Kidney (tissue), 14 donors: ENCODE measurements around the gene DDX18. TPM values are rescaled to one million over a fixed set of nuclear protein-coding genes. Genes with fewer than 3 reads are reported as not detected.
"Not testable (repeated sequence)": the region's sequence is repeated elsewhere in the genome, so short reads cannot be mapped to it uniquely, and the experiment has no call there.

Source experiments
- DNase-seq, 5 donors: peaks; one replicate each; pipeline ENCODE4 v3.0.0-alpha.2; 2013 to 2020
- FAIRE-seq: peaks from 2 replicates; lab custom pipeline; 2012; peaks lifted over from hg19 to GRCh38; lab: Jason Lieb, UNC
- H3K27ac ChIP-seq, 2 donors: one replicate each; pipeline ENCODE4 v1.7.0; 2013; ENCODE audit warnings: low read depth in 2 of 2, low read length in 2 of 2, inconsistent platforms in 1 of 2
- H3K27me3 ChIP-seq: one replicate; pipeline ENCODE4 v1.7.1; 2013; ENCODE audit warnings: low read length, inconsistent platforms; ENCODE audit not compliant: control insufficient read depth, insufficient read depth
- H3K36me3 ChIP-seq, 3 donors: one replicate each; pipeline versions ENCODE4 v1.7.0 to v1.7.1; 2013; ENCODE audit warnings: low read length in 3 of 3, control low read depth in 1 of 3, inconsistent platforms in 1 of 3; ENCODE audit not compliant: insufficient read depth in 3 of 3, control insufficient read depth in 2 of 3
- H3K4me1 ChIP-seq, 3 donors: one replicate each; pipeline versions ENCODE4 v1.7.0 to v1.7.1; 2013; ENCODE audit warnings: low read length in 3 of 3, inconsistent platforms in 1 of 3, low read depth in 1 of 3; ENCODE audit not compliant: control insufficient read depth in 2 of 3, insufficient read depth in 2 of 3
- H3K4me3 ChIP-seq, 3 donors: one replicate each; pipeline versions ENCODE4 v1.7.0 to v1.8.1; 2013; ENCODE audit warnings: low read length in 3 of 3, control low read depth in 1 of 3, inconsistent platforms in 1 of 3
- H3K9ac ChIP-seq, 3 donors: one replicate each; pipeline versions ENCODE4 v1.7.0 to v1.7.1; 2013; ENCODE audit warnings: low read length in 3 of 3, control low read depth in 1 of 3, inconsistent platforms in 1 of 3
- H3K9me3 ChIP-seq, 3 donors: one replicate each; pipeline versions ENCODE4 v1.7.0 to v1.7.1; 2013; ENCODE audit warnings: low read length in 3 of 3, control low read depth in 1 of 3, inconsistent platforms in 1 of 3; ENCODE audit not compliant: control insufficient read depth in 2 of 3, insufficient read depth in 1 of 3
- intact Hi-C: fragments of 100-400 bp; cut with DNase I; formaldehyde crosslinking; loops from one replicate; pipeline ENCODE4 v1.11.1; 2022
- polyA plus RNA-seq: library from polyadenylated mRNA; stranded (reverse); fragments of 350-450 nt; fragmentation: Illumina TruSeq; extraction: RNeasy Lipid Tissue Mini Kit (QIAGEN cat#74804); gene quantifications from one replicate; pipeline ENCODE4 v1.2.3, GENCODE V29; 2014; ENCODE audit warnings: low read depth, low replicate concordance; ENCODE audit not compliant: insufficient read depth
- total RNA-seq: library from RNA; stranded (reverse); fragmentation: NEBNext Ultra II Directional; extraction: Animal tissue kit (Norgen Biotek cat#: 25700); gene quantifications from one replicate; pipeline ENCODE4 v1.2.1, GENCODE V29; 2021
- TF ChIP-seq, protein P1 (sequence below): IDR thresholded peaks from 3 replicates; pipeline ENCODE4 v1.5.1; 2012; ENCODE audit warnings: mild to moderate bottlenecking, moderate library complexity, borderline replicate concordance; ENCODE audit not compliant: insufficient read depth; ENCODE audit errors: extremely low read depth
- donor health status: control.
- donor health status: control.
- donor health status: control.
- donor health status: control.
- donor health status: control.
- donor health status: DM: yes; HTN: yes; CAD: no.
- donor health status: Normal renal cell carcinoma (clear cell type).

The DDX18 gene
- total and polyA plus RNA-seq, 2 donors from 2014 or later = 18.1 to 53.8 TPM

DNA sequence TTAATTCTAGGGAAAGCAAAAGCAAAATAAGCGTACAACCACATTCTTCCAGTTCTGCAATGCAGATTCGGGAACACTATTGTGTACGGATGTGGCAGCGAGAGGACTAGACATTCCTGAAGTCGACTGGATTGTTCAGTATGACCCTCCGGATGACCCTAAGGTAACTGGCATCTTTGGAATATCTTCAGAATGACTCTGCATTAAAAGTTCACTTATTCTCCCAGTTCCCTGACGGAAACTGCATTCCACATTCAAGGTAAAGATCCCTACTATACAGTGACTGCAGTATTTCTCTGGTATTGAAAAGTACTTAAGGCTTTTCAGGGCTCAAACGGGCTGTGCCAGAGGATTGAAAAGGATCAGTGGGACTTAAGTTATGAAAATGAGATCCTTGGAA lies 10.9 kb downstream of the DDX18 start:
- Histone ChIP-seq H3K9ac (no peak overlapping the region), H3K36me3 (peaks cover 17 to 82% (median 60%) of the 10 kb centered on the region in 3 donors), H3K4me3 (no peak overlapping the region), H3K9me3 (no peaks in the 10 kb centered on the region), H3K4me1 (no peaks in the 10 kb centered on the region), H3K27me3 (no peaks in the 10 kb centered on the region), H3K27ac (no peak overlapping the region)
- TF ChIP-seq, protein P1, sequence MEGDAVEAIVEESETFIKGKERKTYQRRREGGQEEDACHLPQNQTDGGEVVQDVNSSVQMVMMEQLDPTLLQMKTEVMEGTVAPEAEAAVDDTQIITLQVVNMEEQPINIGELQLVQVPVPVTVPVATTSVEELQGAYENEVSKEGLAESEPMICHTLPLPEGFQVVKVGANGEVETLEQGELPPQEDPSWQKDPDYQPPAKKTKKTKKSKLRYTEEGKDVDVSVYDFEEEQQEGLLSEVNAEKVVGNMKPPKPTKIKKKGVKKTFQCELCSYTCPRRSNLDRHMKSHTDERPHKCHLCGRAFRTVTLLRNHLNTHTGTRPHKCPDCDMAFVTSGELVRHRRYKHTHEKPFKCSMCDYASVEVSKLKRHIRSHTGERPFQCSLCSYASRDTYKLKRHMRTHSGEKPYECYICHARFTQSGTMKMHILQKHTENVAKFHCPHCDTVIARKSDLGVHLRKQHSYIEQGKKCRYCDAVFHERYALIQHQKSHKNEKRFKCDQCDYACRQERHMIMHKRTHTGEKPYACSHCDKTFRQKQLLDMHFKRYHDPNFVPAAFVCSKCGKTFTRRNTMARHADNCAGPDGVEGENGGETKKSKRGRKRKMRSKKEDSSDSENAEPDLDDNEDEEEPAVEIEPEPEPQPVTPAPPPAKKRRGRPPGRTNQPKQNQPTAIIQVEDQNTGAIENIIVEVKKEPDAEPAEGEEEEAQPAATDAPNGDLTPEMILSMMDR = no peak
- intact Hi-C loops = no loop called here
- no peak for FAIRE-seq
- DNase-seq = no peak

DNA sequence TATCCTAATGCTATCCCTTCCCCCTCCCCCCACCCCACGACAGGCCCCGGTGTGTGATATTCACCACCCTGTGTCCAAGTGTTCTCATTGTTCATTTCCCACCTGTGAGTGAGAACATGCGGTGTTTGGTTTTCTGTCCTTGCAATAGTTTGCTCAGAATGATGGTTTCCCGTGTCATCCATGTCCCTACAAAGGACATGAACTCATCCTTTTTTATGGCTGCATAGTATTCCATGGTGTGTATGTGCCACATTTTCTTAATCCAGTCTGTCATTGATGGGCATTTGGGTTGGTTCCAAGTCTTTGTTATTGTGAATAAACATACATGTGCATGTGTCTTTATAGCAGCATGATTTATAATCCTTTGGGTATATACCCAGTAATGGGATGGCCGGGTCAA lies 13.0 kb downstream of the DDX18 start:
- H3K9ac ChIP-seq, DNase-seq, H3K27me3 ChIP-seq, H3K4me1 ChIP-seq, H3K4me3 ChIP-seq, H3K27ac ChIP-seq, H3K9me3 ChIP-seq, intact Hi-C loops, FAIRE-seq: not testable (repeated sequence)
- peaks cover 13 to 65% (median 49%) of the 10 kb centered on the region in 3 donors for H3K36me3 ChIP-seq

DNA sequence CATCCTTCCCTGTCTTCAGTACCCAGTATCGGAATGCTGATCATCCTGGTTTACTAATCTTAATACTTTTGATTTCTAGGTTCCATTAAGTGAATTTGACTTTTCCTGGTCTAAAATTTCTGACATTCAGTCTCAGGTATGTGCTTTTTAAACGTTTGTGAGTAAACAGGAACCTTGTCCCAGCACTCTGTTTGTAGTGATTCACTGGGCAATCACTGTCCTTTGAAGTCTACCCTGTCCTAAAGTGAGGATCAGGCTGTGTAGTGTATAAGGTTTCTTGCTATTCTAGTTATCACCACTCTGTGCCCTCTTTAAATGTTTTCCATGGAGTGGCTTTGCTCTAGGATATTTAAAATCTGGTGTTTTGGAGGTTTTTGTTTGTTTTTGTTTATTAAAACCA lies 14.4 kb downstream of the DDX18 start:
- no peak for DNase-seq
- Histone ChIP-seq H3K27ac (no peak overlapping the region), H3K9me3 (no peaks in the 10 kb centered on the region), H3K27me3 (no peaks in the 10 kb centered on the region), H3K4me1 (no peaks in the 10 kb centered on the region), H3K4me3 (no peak overlapping the region), H3K9ac (no peak overlapping the region), H3K36me3 (peaks cover 13 to 57% (median 47%) of the 10 kb centered on the region in 3 donors)
- TF ChIP-seq, protein P1 = no peak
- intact Hi-C loops = no loop called here
- FAIRE-seq = no peak

DNA sequence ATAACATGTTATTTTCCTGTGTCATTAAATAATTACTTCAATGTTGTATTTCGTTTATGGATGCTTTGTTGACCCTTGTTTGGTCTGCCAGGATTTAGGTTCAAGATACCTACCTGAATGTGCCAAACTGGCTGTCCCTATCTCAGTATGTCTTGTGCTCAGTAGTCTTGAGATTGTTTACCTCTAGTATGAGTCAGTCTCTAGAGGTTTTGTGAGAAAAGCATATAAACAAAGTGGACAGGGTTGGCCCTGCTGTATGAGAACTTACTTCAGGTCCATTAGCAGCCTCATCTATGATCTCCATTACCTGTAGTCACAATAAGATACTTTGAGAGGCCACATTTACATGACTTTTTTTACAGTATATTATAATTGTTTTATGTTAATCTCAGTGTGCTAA lies 17.8 kb downstream of the DDX18 start:
- H3K4me1 ChIP-seq = peaks cover 0 to 4% (median 0%) of the 10 kb centered on the region in 3 donors
- no peak for DNase-seq
- no peak for FAIRE-seq
- H3K9me3 ChIP-seq = no peaks in the 10 kb centered on the region
- H3K4me3 ChIP-seq = no peak overlapping the region
- no peaks in the 10 kb centered on the region for H3K27me3 ChIP-seq
- peaks cover 2 to 24% (median 21%) of the 10 kb centered on the region in 3 donors for H3K36me3 ChIP-seq
- intact Hi-C loops = loop anchor here (10.0 kb wide), 1 partner anchor 162 kb away; no protein-coding TSS in a partner anchor
- no peak overlapping the region for H3K9ac ChIP-seq
- no peak overlapping the region for H3K27ac ChIP-seq
- TF ChIP-seq, protein P1 = no peak
